NB4 (cell line): ENCODE data around the gene AKR1A1.
"Not testable (repeated sequence)": the region's sequence is repeated elsewhere in the genome, so short reads cannot be mapped to it uniquely, and the experiment has no call there.

Source experiments
- CTCF ChIP-seq: IDR thresholded peaks from one replicate; pipeline ENCODE4 v1.5.1; 2012; ENCODE audit warnings: low read depth, low read length
- MAX ChIP-seq: IDR thresholded peaks from 2 replicates; pipeline ENCODE4 v1.6.1; 2011; ENCODE audit warnings: low read depth, low read length
- MYC ChIP-seq: IDR thresholded peaks from 2 replicates; pipeline ENCODE4 v1.6.1; 2011; ENCODE audit warnings: low read depth, low read length
- POLR2A ChIP-seq: IDR thresholded peaks from 2 replicates; pipeline ENCODE4 v1.6.1; 2011; ENCODE audit warnings: mild to moderate bottlenecking; ENCODE audit not compliant: insufficient read length; ENCODE audit errors: extremely low read depth

- TF ChIP-seq CTCF, POLR2A, MYC, MAX: not testable (repeated sequence)
Observed at GRCh38 chr1:45523516-45523915, 27.1 kb upstream of the AKR1A1 start.
